Measurements from ENCODE around the gene CHRNA4. TPM values are rescaled to one million over a fixed set of nuclear protein-coding genes. Genes with fewer than 3 reads are reported as not detected.

CHRNA4 gene
- total RNA-seq, 1 experiment from 2014 or later, result 0.11 TPM

DNA sequence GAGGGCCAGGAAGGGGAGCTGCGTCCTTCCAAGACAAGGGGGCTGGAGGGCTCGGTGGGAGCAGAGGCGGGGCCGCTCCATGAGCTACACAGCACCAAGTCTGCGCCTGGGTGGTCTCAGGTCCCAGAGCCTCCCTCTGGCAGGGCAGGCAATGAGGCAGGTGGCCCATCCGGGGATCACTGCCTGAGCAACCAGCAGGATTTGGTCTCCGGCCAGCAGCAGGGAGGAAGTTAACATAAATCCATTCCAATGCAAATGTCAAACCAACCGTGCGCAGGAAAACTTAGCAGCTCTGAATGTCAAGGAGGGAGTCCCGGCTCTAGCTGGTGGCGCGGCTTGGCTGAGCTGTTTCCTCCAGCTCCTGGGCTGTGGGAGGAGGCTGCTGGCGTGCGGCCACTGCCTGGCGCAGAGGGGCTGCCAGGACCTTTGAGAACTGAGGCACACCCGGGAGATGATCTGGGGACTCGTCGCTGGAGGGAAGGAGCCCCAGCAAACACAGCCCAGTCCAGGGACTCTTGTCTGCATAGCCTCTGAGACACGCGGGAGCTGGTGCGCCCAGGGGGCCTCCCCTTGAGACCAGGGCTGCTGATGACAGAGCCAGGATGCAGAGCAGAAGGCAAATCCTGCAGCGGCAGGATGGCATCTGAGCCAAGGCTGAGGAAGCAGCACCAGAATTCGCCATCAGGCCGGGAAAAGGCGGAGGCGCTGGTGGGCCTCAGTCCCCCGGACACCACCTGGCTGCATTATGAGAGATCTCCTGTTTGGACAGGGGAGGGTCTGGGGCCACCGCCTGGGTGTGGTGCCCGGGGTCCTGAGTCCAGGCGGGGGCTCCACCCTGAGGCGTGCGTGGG lies 33.1 kb upstream of the CHRNA4 start:
- peaks cover 32% of the 10 kb centered on the region for H3K9me3 Mint-ChIP-seq (ENCODE audit: unreplicated experiment)
- no peaks in the 10 kb centered on the region for H3K4me1 ChIP-seq
- ChIA-PET CTCF (no interaction called here), POLR2A (no interaction called here)
- no peaks in the 10 kb centered on the region for H3K4me1 Mint-ChIP-seq (ENCODE audit: low read depth, unreplicated experiment)
- no peaks in the 10 kb centered on the region for H3K36me3 Mint-ChIP-seq (ENCODE audit: insufficient read depth, unreplicated experiment)
- H3K9me3 ChIP-seq, result peaks cover 20% of the 10 kb centered on the region
- H3K27me3 Mint-ChIP-seq (ENCODE audit: insufficient read depth, unreplicated experiment), result peaks cover 35% of the 10 kb centered on the region
- no peak overlapping the region for H3K4me3 ChIP-seq (ENCODE audit: low read depth, low read length)
- no peak for DNase-seq
- no TSS peak for BruUV-seq (replicated peaks)
- no peaks in the 10 kb centered on the region for H3K36me3 ChIP-seq (ENCODE audit: control insufficient read depth, insufficient read depth, low read length)
- no peak overlapping the region for H3K4me3 Mint-ChIP-seq (ENCODE audit: unreplicated experiment)
- TF ChIP-seq, protein P1, sequence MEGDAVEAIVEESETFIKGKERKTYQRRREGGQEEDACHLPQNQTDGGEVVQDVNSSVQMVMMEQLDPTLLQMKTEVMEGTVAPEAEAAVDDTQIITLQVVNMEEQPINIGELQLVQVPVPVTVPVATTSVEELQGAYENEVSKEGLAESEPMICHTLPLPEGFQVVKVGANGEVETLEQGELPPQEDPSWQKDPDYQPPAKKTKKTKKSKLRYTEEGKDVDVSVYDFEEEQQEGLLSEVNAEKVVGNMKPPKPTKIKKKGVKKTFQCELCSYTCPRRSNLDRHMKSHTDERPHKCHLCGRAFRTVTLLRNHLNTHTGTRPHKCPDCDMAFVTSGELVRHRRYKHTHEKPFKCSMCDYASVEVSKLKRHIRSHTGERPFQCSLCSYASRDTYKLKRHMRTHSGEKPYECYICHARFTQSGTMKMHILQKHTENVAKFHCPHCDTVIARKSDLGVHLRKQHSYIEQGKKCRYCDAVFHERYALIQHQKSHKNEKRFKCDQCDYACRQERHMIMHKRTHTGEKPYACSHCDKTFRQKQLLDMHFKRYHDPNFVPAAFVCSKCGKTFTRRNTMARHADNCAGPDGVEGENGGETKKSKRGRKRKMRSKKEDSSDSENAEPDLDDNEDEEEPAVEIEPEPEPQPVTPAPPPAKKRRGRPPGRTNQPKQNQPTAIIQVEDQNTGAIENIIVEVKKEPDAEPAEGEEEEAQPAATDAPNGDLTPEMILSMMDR (IDR thresholded peaks at IDR 0.05; ENCODE audit: insufficient read depth in 1 of 2, low read depth in 1 of 2, low read length in 1 of 2, severe bottlenecking in 1 of 2, unreplicated experiment in 1 of 2), result no peak
- H3K27ac Mint-ChIP-seq (ENCODE audit: unreplicated experiment), result no peak overlapping the region
- intact Hi-C loops (cut with micrococcal nuclease; ENCODE audit: unreplicated experiment), result no loop called here
- H3K27me3 ChIP-seq (replicated peaks; ENCODE audit: control insufficient read depth, insufficient read depth, low read length), result peaks cover 2% of the 10 kb centered on the region; the same call in 1 of the 2 replicates

- intact Hi-C loops (cut with micrococcal nuclease; ENCODE audit: unreplicated experiment), result no loop called here
- H3K4me3 ChIP-seq (ENCODE audit: low read depth, low read length), result no peak overlapping the region
- no peaks in the 10 kb centered on the region for H3K36me3 Mint-ChIP-seq (ENCODE audit: insufficient read depth, unreplicated experiment)
- no peak overlapping the region for H3K27ac Mint-ChIP-seq (ENCODE audit: unreplicated experiment)
- H3K36me3 ChIP-seq (ENCODE audit: control insufficient read depth, insufficient read depth, low read length), result no peaks in the 10 kb centered on the region
- H3K4me1 ChIP-seq, result no peaks in the 10 kb centered on the region
- peaks cover 24% of the 10 kb centered on the region for H3K9me3 ChIP-seq
- no TSS peak for BruUV-seq (replicated peaks)
- POLR2A ChIA-PET, result no interaction called here
- no peaks in the 10 kb centered on the region for H3K4me1 Mint-ChIP-seq (ENCODE audit: low read depth, unreplicated experiment)
- peaks cover 32% of the 10 kb centered on the region for H3K9me3 Mint-ChIP-seq (ENCODE audit: unreplicated experiment)
- no peak for DNase-seq
- no peak overlapping the region for H3K4me3 Mint-ChIP-seq (ENCODE audit: unreplicated experiment)
- peaks cover 2% of the 10 kb centered on the region; the same call in 1 of the 2 replicates for H3K27me3 ChIP-seq (replicated peaks; ENCODE audit: control insufficient read depth, insufficient read depth, low read length)
- H3K27me3 Mint-ChIP-seq (ENCODE audit: insufficient read depth, unreplicated experiment), result peaks cover 33% of the 10 kb centered on the region
- TF ChIP-seq, protein P1 (IDR thresholded peaks at IDR 0.05; ENCODE audit: insufficient read depth in 1 of 2, low read depth in 1 of 2, low read length in 1 of 2, severe bottlenecking in 1 of 2, unreplicated experiment in 1 of 2), result no peak
- CTCF ChIA-PET, result no interaction called here
These were observed 32.4 kb upstream of the CHRNA4 start for GRCh38 chr20:63393566-63393965.

DNA sequence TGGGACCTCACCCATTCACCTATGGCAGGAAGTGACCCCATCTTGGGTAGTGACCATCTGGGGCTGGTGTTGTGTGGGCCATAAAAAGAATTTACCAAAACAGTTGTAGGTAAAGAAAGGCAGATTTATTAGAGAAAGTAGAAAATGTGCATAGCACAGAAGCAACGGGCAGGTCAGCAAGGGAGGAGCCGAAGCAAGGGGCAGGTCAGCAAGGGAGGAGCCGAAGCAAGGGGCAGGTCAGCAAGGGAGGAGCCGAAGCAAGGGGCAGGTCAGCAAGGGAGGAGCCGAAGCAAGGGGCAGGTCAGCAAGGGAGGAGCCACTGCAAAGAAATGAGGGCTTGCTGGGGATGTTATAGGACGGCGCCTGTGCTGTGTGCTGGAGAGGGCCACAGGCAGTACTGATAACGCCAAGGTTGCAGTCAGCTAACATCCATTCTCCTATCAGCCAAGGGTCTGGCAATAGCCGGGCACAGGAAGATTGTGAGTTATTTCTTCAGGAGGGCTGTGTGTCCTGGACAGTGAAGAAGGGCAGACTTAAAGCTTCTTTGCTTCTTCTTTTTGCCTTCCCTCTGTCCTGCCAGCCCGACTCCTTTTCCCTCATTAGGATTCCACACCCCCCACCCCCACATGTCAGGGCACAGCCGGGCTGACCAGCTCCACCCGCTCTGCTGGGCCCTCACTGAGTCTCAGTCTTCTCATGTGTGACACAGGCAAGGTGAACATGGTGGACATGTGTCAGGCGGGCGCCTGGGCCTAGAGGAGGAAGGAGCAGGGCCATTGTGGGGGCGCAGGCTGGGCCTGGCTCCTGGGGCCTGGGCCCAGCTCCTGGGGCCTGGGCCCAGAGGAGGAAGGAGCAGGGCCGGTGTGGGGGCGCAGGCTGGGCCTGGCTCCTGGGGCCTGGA lies 31.6 kb upstream of the CHRNA4 start:
- peaks cover 4% of the 10 kb centered on the region for H3K36me3 Mint-ChIP-seq (ENCODE audit: insufficient read depth, unreplicated experiment)
- TF ChIP-seq, protein P1 (IDR thresholded peaks at IDR 0.05; ENCODE audit: insufficient read depth in 1 of 2, low read depth in 1 of 2, low read length in 1 of 2, severe bottlenecking in 1 of 2, unreplicated experiment in 1 of 2), result no peak
- H3K27me3 ChIP-seq (replicated peaks; ENCODE audit: control insufficient read depth, insufficient read depth, low read length), result 0 out of 2 replicates have a peak, but pooled peaks cover 2% of the 10 kb centered on the region

More for the DNA sequence above, 31.6 kb upstream of the CHRNA4 start:
- POLR2A ChIA-PET, result no interaction called here
- H3K27ac Mint-ChIP-seq (ENCODE audit: unreplicated experiment), result no peak overlapping the region
- CTCF ChIA-PET, result no interaction called here
- Histone ChIP-seq H3K4me3 (ENCODE audit: low read depth, low read length) (no peak overlapping the region), H3K36me3 (ENCODE audit: control insufficient read depth, insufficient read depth, low read length) (no peaks in the 10 kb centered on the region), H3K9me3 (peaks cover 31% of the 10 kb centered on the region), H3K4me1 (no peaks in the 10 kb centered on the region)
- intact Hi-C loops (cut with micrococcal nuclease; ENCODE audit: unreplicated experiment), result no loop called here
- peaks cover 27% of the 10 kb centered on the region for H3K27me3 Mint-ChIP-seq (ENCODE audit: insufficient read depth, unreplicated experiment)
- no peak for DNase-seq
- no TSS peak for BruUV-seq (replicated peaks)
- no peaks in the 10 kb centered on the region for H3K4me1 Mint-ChIP-seq (ENCODE audit: low read depth, unreplicated experiment)
- no peak overlapping the region for H3K4me3 Mint-ChIP-seq (ENCODE audit: unreplicated experiment)
- peaks cover 39% of the 10 kb centered on the region for H3K9me3 Mint-ChIP-seq (ENCODE audit: unreplicated experiment)
